Stimulated activated CD8-positive, alpha-beta memory T cell treated with anti-CD3 and anti-CD28 coated beads, Interleukin-7, amount 100 ng/mL, for 1 hour (primary cell): ENCODE measurements around the gene EHF.
"Not testable (repeated sequence)": the region's sequence is repeated elsewhere in the genome, so short reads cannot be mapped to it uniquely, and the experiment has no call there.

Experiments
- DNase-seq, 2 donors: peaks; one replicate each; pipeline ENCODE4 v3.0.0-alpha.2; 2020; ENCODE audit warnings: low read depth in 2 of 2

EHF gene

DNA sequence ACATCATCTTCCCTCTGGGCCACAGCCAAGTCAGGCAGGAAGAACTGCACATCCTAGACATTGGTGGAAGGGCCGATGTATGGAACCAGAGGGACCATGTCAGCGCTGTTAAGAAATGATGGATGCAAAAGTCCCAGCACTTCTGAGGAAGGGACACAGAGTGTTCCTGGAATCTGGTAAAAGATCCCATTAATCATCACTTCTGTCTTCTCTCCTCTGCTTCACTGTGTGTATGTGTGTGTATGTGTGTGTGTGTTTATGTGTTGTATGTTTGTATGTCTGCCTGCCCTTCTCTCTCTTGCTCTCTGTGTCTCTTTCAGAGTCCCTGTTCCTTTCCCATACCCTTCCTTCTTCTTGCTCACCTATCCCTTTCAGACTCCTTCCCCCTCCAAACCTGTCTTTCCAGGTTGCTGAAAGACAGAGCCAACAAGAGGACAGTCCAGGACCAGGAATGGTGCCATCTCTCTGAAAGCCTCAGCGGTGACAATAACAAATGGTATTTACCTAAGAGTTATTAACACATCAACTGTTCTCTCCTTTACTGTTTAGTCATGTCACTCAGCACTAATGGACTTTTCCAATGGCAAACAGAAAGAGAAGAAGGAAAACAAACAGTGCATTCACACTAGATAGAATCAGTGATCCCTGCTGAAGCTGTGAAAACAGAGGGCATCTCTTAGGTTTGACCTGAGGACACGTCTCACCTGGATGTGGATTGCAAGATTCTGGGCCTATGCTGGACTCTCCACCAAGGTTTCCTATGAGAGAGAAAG lies 47.1 kb downstream of the EHF start:
- DNase-seq = no peak

DNA sequence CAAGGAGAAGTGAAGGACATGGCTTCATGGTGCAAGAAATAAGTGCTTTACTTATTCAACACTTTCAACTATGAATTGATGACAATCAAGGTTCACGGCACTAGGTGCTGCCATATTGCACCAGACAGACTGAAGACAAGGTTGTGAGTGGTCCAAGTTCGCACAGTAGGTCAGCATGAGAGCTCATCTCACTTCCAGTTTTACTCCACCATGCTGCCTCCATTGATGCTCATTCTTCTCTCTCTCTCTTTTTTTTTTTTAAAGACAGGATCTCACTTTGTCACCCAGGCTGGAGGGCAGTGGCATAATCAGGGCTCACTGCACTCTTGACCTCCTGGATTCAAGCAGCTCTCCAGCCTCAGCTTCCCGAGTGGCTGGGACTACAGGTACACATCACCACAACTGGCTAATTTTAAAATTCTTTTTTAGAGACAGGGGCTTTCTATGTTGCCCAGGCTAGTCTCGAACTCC lies 47.7 kb downstream of the EHF start:
- no peak for DNase-seq

- DNase-seq = no peak
These were observed 48.6 kb downstream of the EHF start for GRCh38 chr11:34669458-34669857.

DNA sequence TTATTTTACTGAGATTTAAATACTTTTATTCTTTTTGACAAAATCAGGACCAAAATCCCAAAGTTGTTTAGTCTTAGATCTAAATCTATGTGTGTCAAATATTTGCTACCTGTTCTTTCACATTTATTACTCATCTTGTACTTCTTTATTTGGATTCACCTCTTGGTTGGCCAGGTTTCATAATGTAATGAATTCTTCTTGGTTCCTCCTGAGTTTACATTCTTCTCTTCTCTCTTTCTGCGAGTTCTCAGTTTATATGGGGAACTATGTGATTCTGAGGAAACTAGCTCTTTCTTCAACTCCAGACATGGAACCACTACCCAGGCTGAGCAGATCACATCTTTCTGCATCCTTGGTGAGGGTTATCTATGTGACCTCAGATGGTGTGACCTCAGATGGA lies 50.2 kb downstream of the EHF start:
- DNase-seq = no peak

DNA sequence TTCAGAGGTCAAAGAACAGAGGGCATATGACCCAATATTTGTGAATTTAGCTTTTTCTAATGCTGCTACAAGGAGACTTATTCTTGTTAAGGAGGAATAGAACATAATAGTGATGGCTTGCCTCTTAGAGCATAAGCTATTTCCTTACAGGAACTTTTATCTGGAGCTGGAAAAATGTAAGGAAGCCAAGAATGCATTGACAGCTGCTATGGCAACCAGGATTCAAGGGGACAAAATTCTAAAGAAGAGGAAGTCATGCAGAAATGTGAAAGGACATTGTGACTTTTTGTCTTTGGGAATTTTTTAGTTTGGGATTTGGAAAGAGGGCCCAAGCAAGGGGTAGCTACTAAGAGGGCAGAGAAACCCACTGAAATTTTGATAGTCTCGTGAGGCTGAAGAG lies 51.1 kb downstream of the EHF start:
- no peak for DNase-seq

- no peak for DNase-seq
These were observed 53.1 kb downstream of the EHF start for GRCh38 chr11:34674038-34674437.

- DNase-seq = no peak
These were observed 55.3 kb downstream of the EHF start for GRCh38 chr11:34676227-34676626.

GRCh38 chr11:34679681-34680080 lies 58.8 kb downstream of the EHF start:
- DNase-seq = no peak

GRCh38 chr11:34680206-34680605 lies 59.3 kb downstream of the EHF start:
- DNase-seq = no peak

DNA sequence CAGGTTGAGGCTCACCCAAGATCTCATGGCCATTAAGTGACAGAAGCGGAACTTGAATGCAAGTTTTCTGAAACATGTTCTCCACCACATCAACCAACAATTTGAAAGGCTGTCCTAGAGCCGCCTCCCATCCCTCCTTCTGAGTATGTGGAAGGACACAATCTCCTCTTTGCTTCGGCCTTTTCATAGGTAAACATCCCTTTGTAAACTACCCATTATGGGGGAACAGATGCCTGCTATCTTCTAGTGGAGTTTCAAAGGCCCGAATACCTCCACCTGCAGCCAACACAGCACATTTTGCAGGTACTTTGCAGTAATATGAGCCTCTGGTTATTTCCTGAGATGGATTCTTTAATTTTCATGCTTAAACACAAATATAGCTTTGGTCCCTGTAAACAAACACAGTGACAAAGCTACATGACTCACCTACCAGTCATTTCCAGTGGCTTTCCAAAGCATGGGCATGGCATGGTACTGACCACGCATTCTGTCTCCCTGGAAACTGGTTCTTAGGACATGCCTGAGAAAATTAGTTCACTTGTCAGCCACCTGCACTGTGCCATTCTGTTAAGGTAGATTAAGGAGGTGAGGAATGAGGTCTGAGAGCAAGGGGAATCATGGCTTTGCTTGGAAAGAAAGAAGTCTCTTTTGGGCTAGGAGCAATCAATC lies 60.2 kb downstream of the EHF start:
- DNase-seq = no peak

- DNase-seq = no peak
These were observed 61.9 kb downstream of the EHF start for GRCh38 chr11:34682825-34683224.

- no peak for DNase-seq
These were observed 62.5 kb downstream of the EHF start for GRCh38 chr11:34683396-34683795.

- DNase-seq = no peak
These were observed 65.0 kb downstream of the EHF start for GRCh38 chr11:34685864-34686263.

DNA sequence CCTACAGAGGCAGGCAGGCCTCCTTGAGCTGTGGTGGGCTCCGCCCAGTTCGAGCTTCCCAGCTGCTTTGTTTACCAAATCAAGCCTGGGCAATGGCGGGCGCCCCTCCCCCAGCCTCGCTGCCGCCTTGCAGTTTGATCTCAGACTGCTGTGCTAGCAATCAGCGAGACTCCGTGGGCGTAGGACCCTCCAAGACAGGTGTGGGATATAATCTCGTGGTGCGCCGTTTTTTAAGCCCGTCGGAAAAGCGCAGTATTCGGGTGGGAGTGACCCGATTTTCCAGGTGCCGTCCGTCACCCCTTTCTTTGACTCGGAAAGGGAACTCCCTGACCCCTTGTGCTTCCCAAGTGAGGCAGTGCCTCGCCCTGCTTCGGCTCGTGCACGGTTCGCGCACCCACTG lies 71.4 kb downstream of the EHF start:
- not testable (repeated sequence) for DNase-seq

DNA sequence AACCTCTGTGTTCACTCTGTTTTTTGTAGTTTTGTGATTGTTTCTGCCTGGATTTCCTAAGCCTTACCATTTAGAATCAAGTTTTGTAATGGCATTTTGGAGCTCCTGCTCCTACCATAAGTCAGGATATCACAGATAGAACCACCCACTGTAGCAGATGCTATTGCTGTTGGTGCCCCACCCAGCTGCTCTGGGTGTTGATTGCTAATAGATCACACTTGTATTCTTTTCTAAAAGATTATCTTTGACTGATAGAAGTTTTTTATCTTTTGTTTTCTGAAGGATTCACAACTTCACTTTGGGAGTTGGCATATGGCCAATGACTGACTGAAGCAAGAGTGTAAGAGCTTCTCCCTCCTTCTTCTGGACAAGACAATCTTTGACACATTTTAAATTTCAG lies 76.0 kb downstream of the EHF start:
- DNase-seq = no peak

DNA sequence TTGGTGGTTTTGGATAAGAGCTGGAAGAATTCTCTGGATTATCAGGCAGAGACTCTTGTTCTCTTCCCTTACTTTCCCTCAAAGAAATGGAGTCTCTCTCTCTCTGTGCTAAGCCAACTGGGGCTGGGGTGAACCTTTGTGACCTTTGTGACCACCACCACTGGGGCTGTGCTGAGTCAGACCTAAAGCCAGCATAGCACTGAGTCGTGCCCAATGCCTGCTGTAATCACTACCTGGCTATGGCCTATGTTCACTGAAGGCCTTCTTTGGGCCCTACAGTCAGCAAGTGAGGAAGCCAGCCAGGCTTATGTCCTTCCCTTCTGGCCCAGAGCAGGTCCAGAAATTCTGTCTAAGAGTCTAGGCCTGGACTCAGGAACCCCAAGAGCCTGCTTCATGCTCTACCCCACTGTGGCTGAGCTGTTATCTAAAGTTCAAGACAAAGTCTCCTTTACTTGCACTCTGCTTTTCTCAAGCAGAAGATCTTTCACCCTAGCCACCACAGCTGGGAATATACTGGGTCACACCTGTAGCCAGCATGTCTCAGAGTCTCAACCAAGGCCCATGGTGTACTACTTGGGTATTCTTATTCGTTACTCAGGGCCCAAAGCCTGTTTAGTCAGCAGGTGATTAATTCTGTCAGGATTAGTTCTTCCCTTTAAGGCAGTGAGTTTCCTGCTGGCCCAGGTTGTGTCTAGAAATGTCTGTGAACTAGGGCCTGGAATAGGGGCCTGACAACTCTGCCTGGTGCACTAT lies 86.0 kb downstream of the EHF start:
- no peak for DNase-seq

- DNase-seq = no peak
These were observed 86.6 kb downstream of the EHF start for GRCh38 chr11:34707462-34707840.
